A673 (cell line): ENCODE results near the gene PEX5L.

Experiments used
- CTCF ChIP-seq: fragments of 300-800, 200-600 bp; sonication (generic); conservative IDR thresholded peaks from 2 replicates; pipeline ENCODE4 v1.5.1; 2017; ENCODE audit warnings: low read depth, mild to moderate bottlenecking, antibody characterized with exemption, low read length, moderate library complexity, mixed read lengths
- EZH2 ChIP-seq: fragments of 200-600 bp; sonication (generic); IDR thresholded peaks from 2 replicates; pipeline ENCODE4 v1.6.1; 2017; ENCODE audit warnings: borderline replicate concordance, low read depth, mild to moderate bottlenecking, mixed read lengths, antibody characterized with exemption, low read length; ENCODE audit not compliant: poor library complexity, severe bottlenecking

DNA sequence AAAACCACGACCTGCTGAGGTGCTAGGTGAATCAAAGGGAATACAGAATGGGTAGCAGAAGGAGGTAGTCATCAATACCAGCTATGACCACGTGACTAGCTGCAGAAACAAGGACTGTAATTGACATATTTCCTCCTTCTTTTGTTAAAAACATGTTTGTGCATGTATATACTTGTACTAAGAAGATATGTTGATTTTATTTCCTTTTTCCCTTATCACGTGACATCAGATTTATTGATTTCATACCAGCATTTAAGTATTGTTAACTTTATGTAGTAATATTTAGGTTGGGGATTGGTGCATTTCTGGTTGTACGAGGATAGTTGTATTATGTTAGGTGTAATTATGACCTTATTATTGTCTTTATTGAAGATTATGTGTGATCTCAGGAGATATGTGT, 36.2 kb downstream of the PEX5L start:
- TF ChIP-seq CTCF (no peak), EZH2 (no peak)
